Glutamatergic neuron (in vitro differentiated cells): ENCODE data around the gene TNNC2. TPM values are rescaled to one million over a fixed set of nuclear protein-coding genes. Genes with fewer than 3 reads are reported as not detected.
A peak's percentile ranks its signal among the peaks of the same experiment; 100 is the strongest.

Experiments used
- DNase-seq: peaks from one replicate; pipeline ENCODE4 v3.0.0; 2022
- H3K27ac Mint-ChIP-seq: one replicate; pipeline ENCODE4 v1.8.0; 2020; ENCODE audit warnings: mild to moderate bottlenecking, mixed read lengths, inconsistent platforms; ENCODE audit not compliant: unreplicated experiment
- H3K27me3 Mint-ChIP-seq: one replicate; pipeline ENCODE4 v1.8.0; 2020; ENCODE audit warnings: mild to moderate bottlenecking, moderate library complexity, mixed read lengths, inconsistent platforms; ENCODE audit not compliant: unreplicated experiment
- H3K36me3 Mint-ChIP-seq: one replicate; pipeline ENCODE4 v1.8.0; 2020; ENCODE audit warnings: mild to moderate bottlenecking, mixed read lengths, inconsistent platforms; ENCODE audit not compliant: unreplicated experiment
- H3K4me1 Mint-ChIP-seq: one replicate; pipeline ENCODE4 v1.8.0; 2020; ENCODE audit warnings: mild to moderate bottlenecking, low read depth, mixed read lengths, inconsistent platforms; ENCODE audit not compliant: unreplicated experiment
- H3K4me3 Mint-ChIP-seq: one replicate; pipeline ENCODE4 v1.8.0; 2020; ENCODE audit warnings: mild to moderate bottlenecking, mixed read lengths, inconsistent platforms; ENCODE audit not compliant: unreplicated experiment
- H3K9me3 Mint-ChIP-seq: one replicate; pipeline ENCODE4 v1.8.0; 2020; ENCODE audit warnings: mild to moderate bottlenecking, moderate library complexity, mixed read lengths, inconsistent platforms; ENCODE audit not compliant: unreplicated experiment
- total RNA-seq: library from RNA; stranded (reverse); fragmentation: NEBNext Ultra II Directional; extraction: Animal tissue kit (Norgen Biotek cat#: 25700); gene quantifications from one replicate; pipeline ENCODE4 v1.2.1, GENCODE V29; 2021; ENCODE audit not compliant: unreplicated experiment
- TF ChIP-seq, protein P1 (sequence below): fragments of 200-600 bp; sonication (generic); IDR thresholded peaks from one replicate; pipeline ENCODE4 v1.5.0; 2021; ENCODE audit not compliant: partially characterized antibody, unreplicated experiment

Gene TNNC2
- total RNA-seq, 1 donor from 2014 or later, result 0.64 TPM

DNA sequence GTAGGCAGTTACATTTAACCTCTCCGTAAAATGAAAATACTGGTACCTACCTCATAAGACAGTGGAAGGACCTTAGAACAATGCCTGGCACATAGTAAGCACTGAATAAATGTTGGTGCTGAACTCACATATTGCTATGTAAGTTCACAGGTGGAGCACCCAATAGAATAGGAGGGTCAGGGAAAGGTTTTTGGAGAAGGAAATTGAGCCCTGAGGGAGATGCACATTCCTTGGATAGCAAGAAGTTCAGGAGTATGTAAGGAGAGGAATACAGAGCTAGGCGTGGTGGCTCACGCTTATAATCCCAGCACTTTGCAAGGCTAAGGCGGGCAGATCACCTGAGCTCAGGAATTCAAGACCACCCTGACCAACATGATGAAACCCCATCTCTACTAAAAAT lies 7.6 kb downstream of the TNNC2 start:
- Mint-ChIP-seq H3K36me3 (no peaks in the 10 kb centered on the region), H3K4me3 (no peak overlapping the region), H3K9me3 (peaks cover 5% of the 10 kb centered on the region), H3K27me3 (peaks cover 9% of the 10 kb centered on the region), H3K4me1 (peaks cover 3% of the 10 kb centered on the region), H3K27ac (no peak overlapping the region)
- no peak for DNase-seq
- TF ChIP-seq, protein P1, sequence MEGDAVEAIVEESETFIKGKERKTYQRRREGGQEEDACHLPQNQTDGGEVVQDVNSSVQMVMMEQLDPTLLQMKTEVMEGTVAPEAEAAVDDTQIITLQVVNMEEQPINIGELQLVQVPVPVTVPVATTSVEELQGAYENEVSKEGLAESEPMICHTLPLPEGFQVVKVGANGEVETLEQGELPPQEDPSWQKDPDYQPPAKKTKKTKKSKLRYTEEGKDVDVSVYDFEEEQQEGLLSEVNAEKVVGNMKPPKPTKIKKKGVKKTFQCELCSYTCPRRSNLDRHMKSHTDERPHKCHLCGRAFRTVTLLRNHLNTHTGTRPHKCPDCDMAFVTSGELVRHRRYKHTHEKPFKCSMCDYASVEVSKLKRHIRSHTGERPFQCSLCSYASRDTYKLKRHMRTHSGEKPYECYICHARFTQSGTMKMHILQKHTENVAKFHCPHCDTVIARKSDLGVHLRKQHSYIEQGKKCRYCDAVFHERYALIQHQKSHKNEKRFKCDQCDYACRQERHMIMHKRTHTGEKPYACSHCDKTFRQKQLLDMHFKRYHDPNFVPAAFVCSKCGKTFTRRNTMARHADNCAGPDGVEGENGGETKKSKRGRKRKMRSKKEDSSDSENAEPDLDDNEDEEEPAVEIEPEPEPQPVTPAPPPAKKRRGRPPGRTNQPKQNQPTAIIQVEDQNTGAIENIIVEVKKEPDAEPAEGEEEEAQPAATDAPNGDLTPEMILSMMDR, result no peak

DNA sequence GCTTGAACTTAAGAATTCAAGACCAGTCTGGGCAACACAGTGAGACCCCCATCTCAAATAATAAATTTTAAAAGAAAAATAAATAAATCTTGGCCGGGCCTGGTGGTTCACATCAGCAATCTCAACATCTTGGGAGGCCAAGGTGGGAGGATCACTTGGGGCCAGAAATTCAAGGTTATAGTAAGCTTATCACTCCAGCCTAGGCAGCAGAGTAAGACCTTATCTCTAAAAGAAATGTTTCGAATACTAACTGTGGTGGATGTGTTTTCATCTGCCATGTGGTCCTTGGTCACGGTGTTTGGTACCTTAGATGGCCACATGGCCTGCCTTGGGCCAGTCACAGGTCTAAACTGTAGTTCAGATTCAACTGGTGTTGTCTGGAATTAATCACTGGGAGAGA lies 8.9 kb downstream of the TNNC2 start:
- Mint-ChIP-seq H3K4me3 (no peak overlapping the region), H3K4me1 (peaks cover 6% of the 10 kb centered on the region), H3K36me3 (no peaks in the 10 kb centered on the region), H3K9me3 (peaks cover 7% of the 10 kb centered on the region), H3K27me3 (peaks cover 6% of the 10 kb centered on the region), H3K27ac (peak overlapping the region; percentile 53)
- no peak for DNase-seq
- TF ChIP-seq, protein P1, result no peak

DNA sequence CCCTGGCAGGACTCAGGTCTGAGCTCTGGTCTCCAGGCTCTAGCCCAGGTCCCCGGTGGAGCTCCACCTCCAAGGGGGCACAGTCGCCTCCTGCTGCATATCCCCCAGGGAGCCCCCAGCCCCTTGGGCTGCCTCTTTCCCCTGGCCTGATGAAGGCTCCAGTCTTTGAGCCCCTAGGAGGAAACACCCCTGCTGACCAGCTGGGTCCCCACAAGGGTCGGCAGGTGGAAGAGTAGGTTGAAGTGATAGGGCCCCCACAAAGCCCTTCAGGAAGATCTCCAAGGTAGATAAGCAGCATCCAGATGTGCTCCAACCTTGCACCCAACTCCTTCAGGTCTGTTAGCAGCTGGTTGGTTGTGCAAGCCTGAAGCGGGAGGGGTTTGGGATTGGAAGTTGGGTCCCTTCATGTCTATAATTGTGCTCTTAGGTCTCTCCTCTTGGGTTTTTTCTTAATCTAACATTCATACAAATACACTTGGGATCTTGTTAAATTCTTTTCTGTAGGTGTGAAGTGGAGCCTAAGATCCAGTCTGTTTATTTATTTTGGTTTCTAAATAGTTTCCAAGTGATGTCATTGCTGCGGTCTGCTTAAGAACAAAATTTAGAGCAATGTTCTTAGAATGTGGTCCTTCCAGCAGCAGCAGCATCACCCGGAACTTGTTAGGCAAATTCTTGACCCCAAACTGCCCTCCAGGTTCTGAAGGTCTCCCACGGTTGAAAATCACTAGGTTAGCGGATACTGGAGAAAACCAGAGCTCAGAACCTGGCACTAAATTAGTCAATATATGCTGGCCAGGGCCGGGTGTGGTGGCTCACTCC lies 9.5 kb downstream of the TNNC2 start:
- TF ChIP-seq, protein P1, result no peak
- no peak overlapping the region for H3K27ac Mint-ChIP-seq
- no peak overlapping the region for H3K4me3 Mint-ChIP-seq

DNA sequence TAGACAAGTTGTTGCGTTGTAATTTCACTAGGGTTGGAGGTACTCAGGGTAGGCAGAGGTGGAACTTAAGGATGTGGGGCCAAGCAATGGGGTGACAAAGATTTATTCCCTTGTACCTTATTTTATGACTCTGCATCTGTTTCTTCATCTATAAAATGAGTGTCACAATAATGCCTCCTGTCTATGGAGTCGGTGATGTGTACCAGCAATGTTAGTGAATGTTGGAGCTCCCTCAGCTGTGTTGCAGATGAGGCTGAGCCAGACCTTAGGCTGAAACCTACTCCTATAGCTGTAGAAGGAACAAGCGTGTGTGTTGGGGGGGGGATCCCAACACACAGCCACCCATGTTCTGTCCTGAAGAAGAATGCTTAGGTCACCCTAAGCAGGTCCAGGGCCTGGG lies 10.2 kb downstream of the TNNC2 start:
- DNase-seq, result no peak
- no peaks in the 10 kb centered on the region for H3K36me3 Mint-ChIP-seq
- TF ChIP-seq, protein P1, result no peak
- H3K4me1 Mint-ChIP-seq, result peaks cover 6% of the 10 kb centered on the region
- H3K9me3 Mint-ChIP-seq, result peaks cover 7% of the 10 kb centered on the region
- H3K27ac Mint-ChIP-seq, result no peak overlapping the region
- H3K27me3 Mint-ChIP-seq, result peaks cover 6% of the 10 kb centered on the region
- no peak overlapping the region for H3K4me3 Mint-ChIP-seq

More for the DNA sequence above, 9.5 kb downstream of the TNNC2 start:
- H3K27me3 Mint-ChIP-seq, result peaks cover 8% of the 10 kb centered on the region
- H3K36me3 Mint-ChIP-seq, result no peaks in the 10 kb centered on the region
- H3K9me3 Mint-ChIP-seq, result peaks cover 9% of the 10 kb centered on the region
- H3K4me1 Mint-ChIP-seq, result peaks cover 6% of the 10 kb centered on the region
- no peak for DNase-seq

DNA sequence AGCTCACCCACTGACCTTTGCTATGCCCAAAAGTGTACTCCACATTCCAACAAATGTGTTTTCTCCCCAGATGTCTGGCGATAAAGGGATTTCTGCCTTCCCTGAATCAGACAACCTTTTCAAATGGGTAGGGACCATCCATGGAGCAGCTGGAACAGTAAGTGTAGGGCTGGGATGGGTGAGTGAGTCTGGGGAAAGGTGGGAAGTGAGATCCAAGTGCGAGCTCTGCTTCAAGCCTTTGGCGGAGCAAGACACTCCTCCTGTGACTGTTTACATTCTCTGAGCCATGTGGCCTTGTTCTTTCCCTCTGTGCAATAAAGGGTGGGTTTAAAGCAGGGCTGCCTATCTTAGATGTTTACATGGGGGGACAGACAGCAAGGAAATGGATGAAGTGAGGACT lies 12.8 kb downstream of the TNNC2 start:
- Mint-ChIP-seq H3K4me3 (no peak overlapping the region), H3K4me1 (peaks cover 6% of the 10 kb centered on the region), H3K36me3 (no peaks in the 10 kb centered on the region), H3K27me3 (peaks cover 8% of the 10 kb centered on the region), H3K27ac (no peak overlapping the region), H3K9me3 (peaks cover 7% of the 10 kb centered on the region)
- TF ChIP-seq, protein P1, result no peak
- no peak for DNase-seq
